Right lobe of liver (tissue), 4 donors: ENCODE results near the gene CMYA5.

Source experiments
- CTCF ChIP-seq, 4 donors: fragments of 200-600 bp in 3 of 4; fragments of 450-650 bp in 1 of 4; IDR thresholded peaks; one replicate each; pipeline versions ENCODE4 v1.5.1 to v1.8.0; 2016 to 2022; ENCODE audit warnings: antibody characterized with exemption in 4 of 4, mild to moderate bottlenecking in 2 of 4
- POLR2A ChIP-seq: fragments of 450-650 bp; IDR thresholded peaks from one replicate; pipeline ENCODE4 v1.6.1; 2017; ENCODE audit warnings: antibody characterized with exemption, mild to moderate bottlenecking
- donor health status: DM: no; HTN: no; CAD: no.
- donor health status: DM: no; HTN: no; CAD: no.
- donor health status: DM: no; HTN: yes; CAD: no.

- TF ChIP-seq CTCF (IDR thresholded peaks at IDR 0.05) (no peak), POLR2A (no peak)
Observed at GRCh38 chr5:79843450-79844388, 154.1 kb downstream of the CMYA5 start.
